Endodermal cell (in vitro differentiated cells): ENCODE data around the gene TUFM. TPM values are rescaled to one million over a fixed set of nuclear protein-coding genes. Genes with fewer than 3 reads are reported as not detected.
A peak's percentile ranks its signal among the peaks of the same experiment; 100 is the strongest.

Experiments
- DNase-seq: peaks from one replicate; pipeline ENCODE4 v3.0.0-alpha.2; 2017
- H3K27ac ChIP-seq: 2 replicates; pipeline ENCODE4 v1.5.1; 2013; ENCODE audit warnings: mild to moderate bottlenecking, low read depth, low read length, moderate library complexity
- H3K27me3 ChIP-seq: 2 replicates; pipeline ENCODE4 v1.6.1; 2013; ENCODE audit warnings: mild to moderate bottlenecking, low read length, moderate library complexity; ENCODE audit not compliant: insufficient read depth, control insufficient read depth, poor library complexity, severe bottlenecking
- H3K36me3 ChIP-seq: 2 replicates; pipeline ENCODE4 v1.7.0; 2013; ENCODE audit warnings: mild to moderate bottlenecking, low read length, moderate library complexity; ENCODE audit not compliant: control insufficient read depth, insufficient read depth
- H3K4me1 ChIP-seq: one replicate; pipeline ENCODE4 v1.7.0; 2013; ENCODE audit warnings: low read length; ENCODE audit not compliant: control insufficient read depth, insufficient read depth
- H3K4me3 ChIP-seq: 2 replicates; pipeline ENCODE4 v1.5.1; 2013; ENCODE audit warnings: mild to moderate bottlenecking, low read length, moderate library complexity
- H3K9ac ChIP-seq: 2 replicates; pipeline ENCODE4 v1.6.1; 2013; ENCODE audit warnings: mild to moderate bottlenecking, low read length, moderate library complexity; ENCODE audit not compliant: poor library complexity, severe bottlenecking; ENCODE audit errors: extremely low read depth
- H3K9me3 ChIP-seq: 2 replicates; pipeline ENCODE4 v1.6.1; 2013; ENCODE audit warnings: mild to moderate bottlenecking, low read length, moderate library complexity; ENCODE audit not compliant: control insufficient read depth
- H3K27ac Mint-ChIP-seq: 2 replicates; pipeline ENCODE4 v1.8.0; 2020; ENCODE audit warnings: mixed read lengths
- H3K27me3 Mint-ChIP-seq: 2 replicates; pipeline ENCODE4 v1.8.0; 2021; ENCODE audit warnings: mild to moderate bottlenecking, mixed read lengths; ENCODE audit not compliant: insufficient read depth
- H3K36me3 Mint-ChIP-seq: 2 replicates; pipeline ENCODE4 v1.8.0; 2020; ENCODE audit warnings: low read depth, mixed read lengths
- H3K4me1 Mint-ChIP-seq: 2 replicates; pipeline ENCODE4 v1.8.0; 2020; ENCODE audit warnings: mixed read lengths
- H3K4me3 Mint-ChIP-seq: 2 replicates; pipeline ENCODE4 v1.8.0; 2020; ENCODE audit warnings: mild to moderate bottlenecking, moderate library complexity, mixed read lengths
- H3K9me3 Mint-ChIP-seq: 2 replicates; pipeline ENCODE4 v1.8.0; 2020; ENCODE audit warnings: mild to moderate bottlenecking, mixed read lengths
- WGBS, 2 experiments: methylation state at CpG; one replicate each; pipeline versions ENCODE4 v1.1.5 to v1.1.7; 2013; ENCODE audit warnings: missing lambda C conversion rate in 2 of 2, mixed read lengths in 1 of 2; ENCODE audit not compliant: insufficient coverage in 1 of 2, insufficient read length in 1 of 2; 5-methylcytosine and 5-hydroxymethylcytosine counted together
- total RNA-seq, 2 donors: library from RNA; stranded (reverse); fragmentation: NEBNext Ultra II Directional in 1 of 2; extraction: Animal tissue kit (Norgen Biotek cat#: 25700) in 1 of 2; gene quantifications; 2 replicates in 1 of 2; 3 replicates in 1 of 2; pipeline ENCODE4 v1.2.1, GENCODE V29; 2021
- TF ChIP-seq, protein P1 (sequence below): fragments of 200-600 bp; sonication (generic); conservative IDR thresholded peaks from 2 replicates; pipeline ENCODE4 v1.5.0; 2021; ENCODE audit warnings: antibody characterized with exemption, mild to moderate bottlenecking

The TUFM gene
- total RNA-seq, 2 donors from 2014 or later, result 158 to 165 TPM

DNA sequence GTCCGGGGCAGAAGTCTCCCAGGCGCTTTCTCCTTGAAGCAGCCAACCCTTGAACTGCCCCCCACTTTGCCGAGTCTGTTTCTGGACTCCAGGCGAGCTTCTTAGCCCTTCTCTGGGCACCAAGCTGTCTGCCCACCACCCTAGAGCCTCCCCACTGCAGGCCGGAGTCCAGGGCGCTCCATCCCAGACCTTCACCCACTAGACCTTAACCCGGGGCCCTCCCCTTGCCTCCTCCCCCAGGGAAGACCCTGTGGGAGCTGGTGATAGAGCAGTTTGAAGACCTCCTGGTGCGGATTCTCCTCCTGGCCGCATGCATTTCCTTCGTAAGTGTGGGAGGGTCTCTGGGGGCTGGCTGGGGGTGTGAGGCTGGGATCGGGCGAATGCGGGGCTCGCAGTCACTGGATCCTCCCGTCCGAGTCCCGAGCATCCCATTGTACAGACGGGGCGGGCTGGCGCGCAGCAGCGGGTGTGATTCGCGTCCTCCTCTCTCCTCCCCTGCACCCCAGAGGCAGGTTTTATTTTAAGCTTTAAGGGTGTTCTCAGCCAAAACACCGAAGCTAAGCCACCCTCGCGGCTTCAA lies 33.2 kb upstream of the TUFM start:
- TF ChIP-seq, protein P1, sequence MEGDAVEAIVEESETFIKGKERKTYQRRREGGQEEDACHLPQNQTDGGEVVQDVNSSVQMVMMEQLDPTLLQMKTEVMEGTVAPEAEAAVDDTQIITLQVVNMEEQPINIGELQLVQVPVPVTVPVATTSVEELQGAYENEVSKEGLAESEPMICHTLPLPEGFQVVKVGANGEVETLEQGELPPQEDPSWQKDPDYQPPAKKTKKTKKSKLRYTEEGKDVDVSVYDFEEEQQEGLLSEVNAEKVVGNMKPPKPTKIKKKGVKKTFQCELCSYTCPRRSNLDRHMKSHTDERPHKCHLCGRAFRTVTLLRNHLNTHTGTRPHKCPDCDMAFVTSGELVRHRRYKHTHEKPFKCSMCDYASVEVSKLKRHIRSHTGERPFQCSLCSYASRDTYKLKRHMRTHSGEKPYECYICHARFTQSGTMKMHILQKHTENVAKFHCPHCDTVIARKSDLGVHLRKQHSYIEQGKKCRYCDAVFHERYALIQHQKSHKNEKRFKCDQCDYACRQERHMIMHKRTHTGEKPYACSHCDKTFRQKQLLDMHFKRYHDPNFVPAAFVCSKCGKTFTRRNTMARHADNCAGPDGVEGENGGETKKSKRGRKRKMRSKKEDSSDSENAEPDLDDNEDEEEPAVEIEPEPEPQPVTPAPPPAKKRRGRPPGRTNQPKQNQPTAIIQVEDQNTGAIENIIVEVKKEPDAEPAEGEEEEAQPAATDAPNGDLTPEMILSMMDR, result no peak
- H3K4me3 Mint-ChIP-seq, result peak overlapping the region; percentile 79
- 3 to 10% methylated on average over 2 to 26 of the region's 27 CpGs for WGBS, 2 experiments
- H3K36me3 Mint-ChIP-seq, result peaks cover 4% of the 10 kb centered on the region
- H3K9ac ChIP-seq, result peak overlapping the region; percentile 74
- peaks cover under 1% of the 10 kb centered on the region for H3K36me3 ChIP-seq
- peaks cover 13% of the 10 kb centered on the region for H3K27me3 ChIP-seq
- peak overlapping the region; percentile 55 for H3K27ac ChIP-seq
- peak; percentile 57 for DNase-seq
- H3K4me1 ChIP-seq, result peaks cover 3% of the 10 kb centered on the region
- no peaks in the 10 kb centered on the region for H3K9me3 ChIP-seq
- no peaks in the 10 kb centered on the region for H3K9me3 Mint-ChIP-seq
- H3K4me3 ChIP-seq, result peak overlapping the region; percentile 94
- H3K27ac Mint-ChIP-seq, result peak overlapping the region; percentile 80
- peaks cover 23% of the 10 kb centered on the region for H3K27me3 Mint-ChIP-seq
- H3K4me1 Mint-ChIP-seq, result peaks cover 10% of the 10 kb centered on the region

DNA sequence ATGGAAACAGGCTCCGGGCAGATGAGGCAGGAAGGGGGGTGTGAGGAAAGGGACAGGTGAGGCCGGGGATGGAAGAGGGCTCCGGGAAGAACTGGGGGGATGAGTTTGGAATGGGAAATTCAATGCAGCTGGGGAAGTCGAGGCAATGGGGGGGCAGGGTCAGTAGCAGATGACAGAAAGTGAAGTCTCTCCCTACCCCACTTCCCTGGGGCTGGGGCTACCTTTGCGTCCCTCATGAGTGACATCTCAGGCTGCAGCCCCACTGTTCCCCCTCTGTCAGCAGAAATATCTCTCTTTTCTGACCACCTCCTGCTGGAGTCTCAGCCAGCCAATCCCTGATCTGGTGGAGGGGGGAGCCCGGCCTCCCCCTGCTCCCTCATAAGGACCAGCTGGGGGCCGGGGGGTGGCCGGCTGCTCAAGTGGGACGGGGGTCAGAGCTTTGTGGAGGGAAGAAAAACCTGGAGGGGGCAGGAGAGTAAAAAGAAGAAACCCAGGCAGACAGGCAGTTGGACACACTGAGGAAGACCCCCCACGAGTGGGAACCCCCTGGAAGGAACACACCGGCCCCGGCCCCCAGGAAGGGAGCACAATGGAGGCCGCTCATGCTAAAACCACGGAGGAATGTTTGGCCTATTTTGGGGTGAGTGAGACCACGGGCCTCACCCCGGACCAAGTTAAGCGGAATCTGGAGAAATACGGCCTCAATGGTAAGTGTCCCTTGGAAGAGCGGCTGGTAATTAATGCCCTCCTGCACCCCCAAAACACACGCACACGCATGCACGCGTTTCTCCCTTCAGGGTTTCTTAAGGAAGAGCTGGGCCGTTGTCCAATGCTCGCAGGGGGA lies 32.2 kb upstream of the TUFM start, which contains the start of gene ATP2A1:
Gene ATP2A1 (plus strand): TSS at position 406 of the 844 bp plus-strand sequence. CDS start 184 bp downstream, at position 590.
- H3K36me3 Mint-ChIP-seq, result peaks cover 14% of the 10 kb centered on the region
- peaks cover 10% of the 10 kb centered on the region for H3K4me1 Mint-ChIP-seq
- H3K9me3 Mint-ChIP-seq, result no peaks in the 10 kb centered on the region
- H3K9me3 ChIP-seq, result no peaks in the 10 kb centered on the region
- peak within 1 kb of the TSS; percentile 74 for H3K9ac ChIP-seq
- no peak within 1 kb of the TSS for H3K27ac ChIP-seq
- peak within 1 kb of the TSS; percentile 94 for H3K4me3 ChIP-seq
- WGBS, 2 experiments, result 84 to 89% methylated on average over 13 to 24 of the region's 25 CpGs
- DNase-seq, result no peak
- peaks cover 3% of the 10 kb centered on the region for H3K4me1 ChIP-seq
- peak within 1 kb of the TSS; percentile 80 for H3K27ac Mint-ChIP-seq
- H3K27me3 Mint-ChIP-seq, result peaks cover 22% of the 10 kb centered on the region
- peaks cover 13% of the 10 kb centered on the region for H3K27me3 ChIP-seq
- TF ChIP-seq, protein P1, result no peak
- H3K36me3 ChIP-seq, result peaks cover 8% of the 10 kb centered on the region
- H3K4me3 Mint-ChIP-seq, result peak within 1 kb of the TSS; percentile 79

DNA sequence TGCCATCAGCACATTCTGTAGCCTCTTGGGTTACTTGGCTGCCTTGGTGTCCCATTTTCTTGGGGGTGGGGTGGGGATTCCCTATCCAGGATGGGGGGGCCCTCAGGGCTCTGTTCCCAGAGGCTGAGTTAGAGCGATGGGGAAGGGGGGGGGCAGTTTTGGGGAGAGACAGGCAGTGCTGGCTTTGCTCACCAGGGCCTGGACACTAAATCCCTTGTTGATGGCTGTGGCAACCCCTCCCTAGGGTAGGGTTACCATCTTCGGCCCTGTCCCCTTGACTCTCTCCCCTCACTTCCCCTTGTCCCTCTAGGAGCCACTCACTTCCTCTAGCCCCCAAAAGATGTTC lies 31.5 kb upstream of the TUFM start:
- Histone ChIP-seq H3K9ac (no peak overlapping the region), H3K27ac (no peak overlapping the region), H3K27me3 (peaks cover 13% of the 10 kb centered on the region), H3K9me3 (no peaks in the 10 kb centered on the region), H3K4me3 (no peak overlapping the region), H3K36me3 (peaks cover 12% of the 10 kb centered on the region), H3K4me1 (peaks cover 3% of the 10 kb centered on the region)
- H3K9me3 Mint-ChIP-seq, result no peaks in the 10 kb centered on the region
- peaks cover 16% of the 10 kb centered on the region for H3K36me3 Mint-ChIP-seq
- H3K4me3 Mint-ChIP-seq, result no peak overlapping the region
- no peak for DNase-seq
- 84% methylated on average over 2 of the region's 2 CpGs; no CpG with 5 or more reads in 1 of the 2 experiments for WGBS, 2 experiments
- TF ChIP-seq, protein P1, result no peak
- H3K4me1 Mint-ChIP-seq, result peaks cover 10% of the 10 kb centered on the region
- H3K27ac Mint-ChIP-seq, result no peak overlapping the region
- H3K27me3 Mint-ChIP-seq, result peaks cover 22% of the 10 kb centered on the region
